NT2/D1 (cell line): ENCODE results near the gene SIN3B.
A peak's percentile ranks its signal among the peaks of the same experiment; 100 is the strongest.

Experiments used
- DNase-seq: peaks from one replicate; pipeline ENCODE4 v3.0.0-alpha.2; 2011; ENCODE audit warnings: low read depth, low spot score
- H3K27me3 ChIP-seq: 2 replicates; pipeline ENCODE4 v1.6.0; 2011; ENCODE audit warnings: mild to moderate bottlenecking; ENCODE audit not compliant: insufficient read length, insufficient read depth
- H3K36me3 ChIP-seq: 2 replicates; pipeline ENCODE4 v1.6.1; 2011; ENCODE audit warnings: mild to moderate bottlenecking, low read length, mixed read lengths; ENCODE audit not compliant: insufficient read depth, insufficient read length
- H3K4me1 ChIP-seq: 2 replicates; pipeline ENCODE4 v1.5.1; 2011; ENCODE audit not compliant: insufficient read depth, insufficient read length
- H3K4me3 ChIP-seq: 2 replicates; pipeline ENCODE4 v1.5.1; 2011; ENCODE audit warnings: low read depth; ENCODE audit not compliant: insufficient read length
- H3K9ac ChIP-seq: 2 replicates; pipeline ENCODE4 v1.6.0; 2011; ENCODE audit warnings: low read depth; ENCODE audit not compliant: insufficient read length
- H3K9me3 ChIP-seq: 2 replicates; pipeline ENCODE4 v1.5.1; 2011; ENCODE audit warnings: mild to moderate bottlenecking, low read length; ENCODE audit not compliant: insufficient read depth
- SUZ12 ChIP-seq: IDR thresholded peaks from 2 replicates; pipeline ENCODE4 v1.6.1; 2011; ENCODE audit not compliant: insufficient read length, insufficient read depth; ENCODE audit errors: extremely low read depth
- YY1 ChIP-seq: IDR thresholded peaks from 2 replicates; pipeline ENCODE4 v1.6.1; 2011; ENCODE audit not compliant: insufficient read length, insufficient read depth
- ZNF274 ChIP-seq: IDR thresholded peaks from 2 replicates; pipeline ENCODE4 v1.6.1; 2011; ENCODE audit warnings: mild to moderate bottlenecking, low read depth, low read length

Gene SIN3B

DNA sequence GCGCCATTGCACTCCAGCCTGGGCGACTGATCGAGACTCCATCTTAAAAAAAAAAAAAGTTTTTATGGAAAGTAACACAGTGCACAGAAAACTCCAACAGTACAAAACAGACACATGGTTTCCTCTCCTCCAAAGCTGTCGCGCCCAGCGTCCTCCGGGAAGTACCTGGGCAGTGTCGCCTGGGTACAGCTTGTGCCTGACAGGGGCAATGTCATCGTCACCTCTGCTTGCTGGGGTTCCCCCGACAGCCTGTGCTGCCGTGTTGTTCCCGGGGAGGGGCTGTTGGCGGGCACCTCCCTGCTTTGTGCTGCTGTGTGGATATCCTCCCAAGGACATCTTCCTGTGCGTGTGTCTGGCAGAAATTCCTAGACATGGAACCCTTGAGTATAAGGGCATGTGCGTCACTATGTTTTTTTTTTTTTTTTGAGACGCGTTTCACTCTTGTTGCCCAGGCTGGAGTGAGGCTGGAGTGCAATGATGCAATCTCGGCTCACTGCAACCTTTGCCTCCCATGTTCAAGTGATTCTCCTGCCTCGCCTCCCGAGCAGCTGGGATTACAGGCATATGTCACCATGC lies 57.2 kb downstream of the SIN3B start:
- H3K9ac ChIP-seq = peak overlapping the region; percentile 8
- no peak overlapping the region for H3K4me3 ChIP-seq
- TF ChIP-seq YY1 = no peak
- no peak for TF ChIP-seq SUZ12
- TF ChIP-seq ZNF274 = no peak
- H3K9me3 ChIP-seq = peaks cover 12% of the 10 kb centered on the region
- H3K4me1 ChIP-seq = peaks cover 9% of the 10 kb centered on the region
- H3K27me3 ChIP-seq = no peaks in the 10 kb centered on the region
- DNase-seq = no peak
- H3K36me3 ChIP-seq = no peaks in the 10 kb centered on the region

DNA sequence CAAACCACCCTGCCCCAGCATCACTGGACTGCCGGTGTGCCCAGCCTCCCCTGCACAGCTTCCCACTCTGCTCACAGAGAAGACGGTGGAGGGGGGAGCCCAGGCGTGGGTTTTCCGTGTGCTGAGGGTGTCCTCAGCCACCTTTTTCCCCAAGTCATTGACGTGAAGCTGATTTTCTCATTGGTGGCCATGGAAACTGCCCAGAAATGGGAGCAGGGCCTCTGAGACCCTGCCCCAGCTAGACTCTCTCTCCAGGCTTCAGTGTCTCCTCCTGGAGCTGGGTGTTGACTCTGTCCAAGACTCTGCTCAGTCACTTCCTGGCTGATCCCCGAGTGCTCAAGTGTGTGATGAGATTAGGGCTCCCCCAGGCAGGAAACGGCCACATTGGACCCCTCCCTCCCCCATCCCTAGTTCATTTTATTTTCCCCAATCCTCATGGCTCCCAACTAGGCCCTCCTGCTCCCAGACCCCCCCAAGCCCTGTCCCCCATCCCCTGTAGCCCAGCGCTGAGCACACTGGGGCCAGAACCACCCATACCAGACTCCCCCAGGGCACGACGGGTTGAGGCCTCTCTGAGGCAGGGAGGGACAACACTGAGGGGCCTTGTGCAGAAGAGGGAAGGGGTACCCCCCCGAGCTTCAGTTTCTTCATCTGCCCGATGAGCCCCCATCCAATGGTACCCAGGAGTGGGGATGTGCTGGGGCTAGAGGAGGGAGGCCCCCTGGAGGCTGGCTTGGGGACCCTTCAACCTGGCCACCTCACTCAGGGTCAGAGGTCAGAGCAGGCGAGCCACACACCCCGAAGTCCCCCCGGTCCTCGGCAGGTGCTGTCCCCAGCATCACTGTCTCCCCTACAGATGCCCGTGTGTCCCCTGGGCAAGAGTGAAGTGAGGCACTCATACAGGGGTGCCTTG lies 58.4 kb downstream of the SIN3B start:
- no peak overlapping the region for H3K9ac ChIP-seq
- TF ChIP-seq YY1 (no peak), ZNF274 (no peak), SUZ12 (no peak)
- H3K9me3 ChIP-seq = no peaks in the 10 kb centered on the region
- H3K36me3 ChIP-seq = no peaks in the 10 kb centered on the region
- no peak overlapping the region for H3K4me3 ChIP-seq
- H3K27me3 ChIP-seq = no peaks in the 10 kb centered on the region
- no peak for DNase-seq
- peaks cover 9% of the 10 kb centered on the region for H3K4me1 ChIP-seq

DNA sequence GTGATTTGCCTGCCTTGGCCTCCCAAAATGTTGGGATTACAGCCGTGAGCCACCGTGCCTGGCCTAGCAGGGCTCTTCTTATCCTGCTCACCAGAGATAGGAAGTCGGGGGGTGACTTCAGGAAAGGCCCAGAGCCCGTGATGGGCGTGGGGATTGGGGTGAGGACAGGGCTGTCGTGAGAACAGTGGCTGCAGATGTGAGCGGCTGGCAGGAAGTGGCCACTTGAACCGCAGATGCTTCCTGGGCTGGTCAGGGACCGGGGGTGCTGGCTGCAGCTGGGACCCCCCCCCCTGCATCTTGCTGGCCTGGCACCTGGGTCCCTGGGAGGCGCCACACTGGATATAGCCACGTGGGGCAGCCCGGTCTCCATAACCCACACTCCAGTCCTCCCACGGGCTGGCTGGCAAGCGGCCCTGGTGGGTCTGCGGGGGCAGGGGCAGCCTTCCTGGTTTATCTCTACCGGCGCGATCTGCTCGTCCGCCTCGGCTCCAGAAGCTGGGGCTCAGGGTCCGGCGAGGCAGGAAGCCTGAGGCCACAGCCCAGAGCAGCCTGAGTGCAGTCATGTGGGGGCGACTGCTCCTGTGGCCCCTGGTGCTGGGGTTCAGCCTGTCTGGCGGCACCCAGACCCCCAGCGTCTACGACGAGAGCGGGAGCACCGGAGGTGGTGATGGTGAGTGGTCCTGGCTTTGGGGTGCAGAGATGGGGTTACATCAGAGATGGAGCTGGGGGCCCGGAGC lies 59.6 kb downstream of the SIN3B start, which contains the start of gene F2RL3:
Gene F2RL3, plus strand, starts transcription at position 371 of the 737 bp plus-strand sequence. Its CDS starts 191 bp downstream, at position 562.
- no peak for DNase-seq
- no peak within 1 kb of the TSS for H3K4me3 ChIP-seq
- H3K9me3 ChIP-seq = no peaks in the 10 kb centered on the region
- H3K4me1 ChIP-seq = peaks cover 9% of the 10 kb centered on the region
- no peak within 1 kb of the TSS for H3K9ac ChIP-seq
- no peak for TF ChIP-seq YY1
- TF ChIP-seq ZNF274 = no peak
- TF ChIP-seq SUZ12 = no peak
- no peaks in the 10 kb centered on the region for H3K27me3 ChIP-seq
- H3K36me3 ChIP-seq = no peaks in the 10 kb centered on the region

GRCh38 chr19:16889366-16889882 lies 60.2 kb downstream of the SIN3B start:
- Histone ChIP-seq H3K27me3 (no peaks in the 10 kb centered on the region), H3K9me3 (no peaks in the 10 kb centered on the region), H3K4me3 (no peak overlapping the region), H3K9ac (no peak overlapping the region), H3K36me3 (no peaks in the 10 kb centered on the region), H3K4me1 (peaks cover 12% of the 10 kb centered on the region)
- no peak for TF ChIP-seq SUZ12
- no peak for TF ChIP-seq ZNF274
- TF ChIP-seq YY1 = no peak
- no peak for DNase-seq

DNA sequence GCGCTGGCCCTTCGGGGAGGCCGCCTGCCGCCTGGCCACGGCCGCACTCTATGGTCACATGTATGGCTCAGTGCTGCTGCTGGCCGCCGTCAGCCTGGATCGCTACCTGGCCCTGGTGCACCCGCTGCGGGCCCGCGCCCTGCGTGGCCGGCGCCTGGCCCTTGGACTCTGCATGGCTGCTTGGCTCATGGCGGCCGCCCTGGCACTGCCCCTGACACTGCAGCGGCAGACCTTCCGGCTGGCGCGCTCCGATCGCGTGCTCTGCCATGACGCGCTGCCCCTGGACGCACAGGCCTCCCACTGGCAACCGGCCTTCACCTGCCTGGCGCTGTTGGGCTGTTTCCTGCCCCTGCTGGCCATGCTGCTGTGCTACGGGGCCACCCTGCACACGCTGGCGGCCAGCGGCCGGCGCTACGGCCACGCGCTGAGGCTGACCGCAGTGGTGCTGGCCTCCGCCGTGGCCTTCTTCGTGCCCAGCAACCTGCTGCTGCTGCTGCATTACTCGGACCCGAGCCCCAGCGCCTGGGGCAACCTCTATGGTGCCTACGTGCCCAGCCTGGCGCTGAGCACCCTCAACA lies 60.8 kb downstream of the SIN3B start:
- no peaks in the 10 kb centered on the region for H3K27me3 ChIP-seq
- DNase-seq = no peak
- no peaks in the 10 kb centered on the region for H3K36me3 ChIP-seq
- TF ChIP-seq YY1 = no peak
- TF ChIP-seq ZNF274 = no peak
- H3K4me3 ChIP-seq = no peak overlapping the region
- peaks cover 13% of the 10 kb centered on the region for H3K4me1 ChIP-seq
- H3K9ac ChIP-seq = no peak overlapping the region
- H3K9me3 ChIP-seq = no peaks in the 10 kb centered on the region

- Histone ChIP-seq H3K36me3 (no peaks in the 10 kb centered on the region), H3K9me3 (no peaks in the 10 kb centered on the region), H3K4me1 (peaks cover 13% of the 10 kb centered on the region), H3K27me3 (peaks cover 2% of the 10 kb centered on the region), H3K4me3 (no peak overlapping the region), H3K9ac (no peak overlapping the region)
- DNase-seq = no peak
- TF ChIP-seq YY1 (no peak), ZNF274 (no peak)
Measured at GRCh38 chr19:16890461-16891184, 61.4 kb downstream of the SIN3B start.
